ENCODE measurements around the gene PTPDC1.

Gene PTPDC1

DNA sequence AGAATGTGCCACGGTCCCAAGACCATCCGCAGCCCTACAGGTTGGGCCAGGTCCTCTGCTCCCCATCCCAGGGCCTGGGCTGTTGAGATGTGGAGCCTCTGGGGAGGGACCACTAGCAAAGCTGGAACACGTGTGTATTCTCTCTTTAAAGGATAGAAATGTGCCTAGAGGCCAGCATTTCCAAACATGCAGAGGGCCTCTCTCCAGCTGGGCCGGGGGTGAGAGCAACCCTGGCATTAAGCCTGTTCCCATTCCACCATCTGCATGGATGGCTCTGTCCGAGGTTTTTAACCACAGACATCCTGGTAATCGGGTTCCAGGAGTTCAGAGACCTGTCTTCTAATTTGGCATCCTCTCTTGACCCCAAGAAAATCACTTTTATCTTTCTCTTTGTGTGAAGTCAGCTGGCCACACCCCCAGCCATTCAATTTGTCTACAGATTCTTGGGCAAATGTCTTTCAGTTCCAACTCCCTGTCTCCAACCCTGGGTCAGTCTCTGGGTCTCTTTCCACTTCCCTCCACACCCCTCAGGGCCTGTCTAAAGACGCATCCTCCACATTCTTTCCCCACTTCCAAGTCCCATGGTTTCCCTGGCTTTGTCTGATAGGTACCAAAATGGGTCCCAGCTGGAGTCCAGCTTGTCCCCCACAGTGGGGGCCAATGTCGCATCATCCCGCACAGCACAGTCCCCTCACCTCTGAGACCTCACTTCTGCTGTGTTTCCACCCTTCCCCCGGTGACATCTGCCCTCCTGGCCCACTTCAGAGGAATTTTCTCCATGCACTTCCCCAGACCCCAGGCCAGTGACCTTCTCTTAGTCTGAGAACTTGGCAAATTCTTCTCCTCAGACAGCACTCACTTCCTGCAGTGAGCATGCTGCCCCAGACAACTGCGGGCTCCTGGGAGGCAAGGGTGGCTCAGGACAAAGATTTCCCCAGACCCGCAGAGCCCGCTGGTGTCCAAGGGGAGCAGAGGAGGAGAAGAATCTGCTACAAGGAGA, 56.8 kb downstream of the PTPDC1 start:
- DNase-seq: no peak
- TF ChIP-seq POLR2A (IDR thresholded peaks at IDR 0.05; ENCODE audit: low read length): no peak

DNA sequence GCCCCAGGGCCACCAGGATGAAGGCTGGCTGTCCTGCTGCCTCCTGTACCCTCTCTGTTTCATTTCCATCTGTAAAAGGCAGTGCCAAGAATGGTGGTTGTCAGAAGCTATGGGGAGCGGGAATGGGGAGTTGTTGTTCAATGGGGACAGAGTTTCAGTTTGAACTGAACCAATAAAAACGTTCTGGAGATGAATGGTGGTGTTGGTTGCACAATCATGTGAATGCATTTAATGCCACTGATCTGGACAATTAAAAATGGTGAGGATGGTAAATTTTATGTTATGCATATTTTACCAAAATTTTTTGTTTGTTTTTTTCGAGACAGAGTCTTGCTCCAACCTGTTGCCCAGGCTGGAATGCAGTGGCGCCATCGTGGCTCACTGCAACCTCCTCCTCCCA, 58.1 kb downstream of the PTPDC1 start:
- TF ChIP-seq GATA1 (IDR thresholded peaks at IDR 0.05; ENCODE audit: low read depth, low read length) (no peak), POLR2A (IDR thresholded peaks at IDR 0.05; ENCODE audit: low read length) (no peak)
- DNase-seq: no peak

DNA sequence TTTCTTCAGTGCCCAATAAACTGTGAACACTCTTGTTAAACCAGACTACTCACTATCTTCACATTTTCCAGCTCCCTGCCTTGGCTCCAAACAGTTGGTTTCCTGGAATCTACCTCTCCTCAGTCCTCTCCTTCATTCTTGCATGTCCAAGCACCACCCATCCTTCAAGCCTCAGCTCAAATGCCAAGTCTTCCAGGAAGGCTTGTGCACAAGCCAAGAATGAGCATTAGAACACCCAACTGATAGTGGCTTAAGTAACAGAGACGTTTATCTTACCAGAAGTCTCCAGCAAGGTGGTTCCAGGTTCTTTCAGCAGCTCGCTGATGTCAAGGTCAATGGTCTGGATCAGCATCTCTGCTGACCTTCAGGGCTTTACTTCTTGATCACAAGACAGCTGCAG, 60.1 kb downstream of the PTPDC1 start:
- TF ChIP-seq GATA1 (IDR thresholded peaks at IDR 0.05; ENCODE audit: low read depth, low read length) (no peak), POLR2A (IDR thresholded peaks at IDR 0.05; ENCODE audit: low read length) (no peak)
- no peak for DNase-seq

DNA sequence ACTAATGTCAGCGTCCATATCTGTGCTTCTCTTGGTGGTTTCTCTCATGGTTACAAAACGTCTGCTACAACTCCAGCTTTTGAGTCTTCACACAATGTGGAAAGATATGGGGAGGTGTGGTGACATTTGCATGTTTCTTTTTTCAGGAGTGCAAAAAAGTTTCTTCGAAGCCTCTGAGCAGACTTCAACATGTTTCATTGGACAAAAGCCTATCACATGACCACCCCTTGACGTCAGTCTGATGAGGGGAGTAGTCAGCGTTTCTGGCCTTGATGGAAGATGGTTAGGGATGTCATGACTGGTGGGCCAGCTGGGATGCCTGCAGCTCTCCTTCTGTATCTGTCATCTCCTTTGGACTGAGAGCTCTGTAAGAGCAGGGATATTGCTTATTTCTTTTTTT, 61.4 kb downstream of the PTPDC1 start:
- no peak for DNase-seq
- TF ChIP-seq GATA1 (IDR thresholded peaks at IDR 0.05; ENCODE audit: low read depth, low read length): no peak
- TF ChIP-seq POLR2A (IDR thresholded peaks at IDR 0.05; ENCODE audit: low read length): no peak

DNA sequence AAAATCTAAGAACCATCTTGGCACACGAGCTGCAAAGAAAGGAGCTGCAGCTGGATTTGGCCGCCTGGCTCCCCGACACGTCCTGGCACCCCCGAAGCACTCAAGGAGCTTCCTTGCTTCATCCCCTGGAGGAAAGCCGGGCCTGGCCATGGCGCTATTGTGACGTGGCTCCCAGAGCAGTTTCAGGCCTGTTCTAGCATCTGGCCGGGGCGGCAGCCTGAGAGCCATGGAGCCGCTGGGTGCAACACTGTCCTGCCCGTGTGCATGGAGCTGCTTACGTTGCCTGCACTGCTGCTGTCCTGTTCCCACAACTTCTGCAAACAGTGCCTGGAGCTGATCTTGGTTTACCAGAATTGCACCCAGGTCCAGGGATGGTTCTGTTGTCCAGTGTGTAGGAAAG, 63.5 kb downstream of the PTPDC1 start:
- TF ChIP-seq POLR2A (IDR thresholded peaks at IDR 0.05; ENCODE audit: low read length) (no peak), GATA1 (IDR thresholded peaks at IDR 0.05; ENCODE audit: low read depth, low read length) (no peak)
- DNase-seq: no peak

DNA sequence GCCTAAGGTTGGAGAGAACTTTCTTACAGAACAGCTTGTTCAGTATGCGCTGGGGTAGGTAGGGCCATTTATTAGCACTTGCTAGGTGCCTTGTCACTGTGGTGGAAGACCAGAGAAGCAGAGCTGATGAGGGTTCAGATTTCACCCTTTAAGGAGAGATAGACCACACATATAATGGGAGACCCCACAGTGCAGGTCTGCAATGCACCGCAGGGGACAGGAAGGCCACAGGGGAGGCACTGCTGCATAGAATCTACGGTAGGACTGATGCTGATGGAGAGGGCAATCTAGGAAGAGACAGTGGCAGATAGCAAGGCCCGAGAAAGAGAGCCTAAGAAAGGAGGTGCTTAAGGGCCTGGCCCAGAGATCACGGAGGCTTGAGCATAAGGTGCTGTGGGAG, 64.2 kb downstream of the PTPDC1 start:
- TF ChIP-seq GATA1 (IDR thresholded peaks at IDR 0.05; ENCODE audit: low read depth, low read length): no peak
- no peak for TF ChIP-seq POLR2A (IDR thresholded peaks at IDR 0.05; ENCODE audit: low read length)
- DNase-seq: no peak

DNA sequence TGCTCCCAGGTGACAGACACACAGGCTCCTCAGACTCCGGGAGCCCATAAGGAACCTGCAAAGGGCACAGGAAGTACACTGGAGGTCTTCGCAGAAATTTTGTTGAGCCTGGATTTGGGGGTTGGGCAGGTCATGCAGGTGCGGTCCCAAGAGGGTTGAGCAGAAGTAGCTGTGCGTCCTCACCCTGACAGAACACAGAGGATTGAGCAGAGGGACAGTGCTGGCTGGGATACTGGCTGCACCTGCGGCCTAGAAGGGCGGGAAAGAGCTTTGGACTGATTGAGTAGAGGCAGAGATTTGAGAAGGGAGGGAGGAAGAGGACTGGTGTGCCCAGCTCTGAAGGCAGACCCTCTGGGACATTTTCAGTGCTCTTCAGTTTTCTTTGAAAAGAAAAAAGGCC, 65.4 kb downstream of the PTPDC1 start:
- no peak for DNase-seq
- TF ChIP-seq GATA1 (IDR thresholded peaks at IDR 0.05; ENCODE audit: low read depth, low read length) (no peak), POLR2A (IDR thresholded peaks at IDR 0.05; ENCODE audit: low read length) (no peak)

DNA sequence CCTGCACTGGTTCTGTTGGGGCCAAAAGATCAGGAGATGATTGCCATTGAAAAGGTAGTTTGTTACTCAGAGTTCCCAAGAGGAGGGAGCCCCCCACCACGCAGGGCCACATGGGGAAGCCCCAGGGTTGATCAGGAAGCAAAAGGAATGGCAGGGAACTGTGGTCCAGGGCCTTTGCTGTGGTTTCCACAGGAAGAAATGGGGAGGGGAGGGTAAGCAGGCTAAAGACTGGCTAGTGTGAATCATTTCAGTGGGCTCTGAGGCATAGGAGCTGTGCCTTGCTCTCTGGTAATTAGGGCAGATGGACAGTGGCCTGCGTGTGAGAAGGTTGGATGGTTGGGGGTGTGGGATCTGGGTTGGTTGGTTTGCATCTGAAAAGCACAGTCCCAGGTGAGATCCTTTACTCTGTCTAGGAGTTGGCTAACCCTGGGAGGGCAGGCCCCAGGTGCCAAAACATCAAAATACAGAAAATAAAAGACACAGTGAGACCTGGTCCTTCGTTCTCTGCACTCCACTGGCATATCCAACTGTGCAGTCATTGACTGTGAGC, 66.1 kb downstream of the PTPDC1 start:
- no peak for DNase-seq
- TF ChIP-seq GATA1 (IDR thresholded peaks at IDR 0.05; ENCODE audit: low read depth, low read length): no peak
- TF ChIP-seq POLR2A (IDR thresholded peaks at IDR 0.05; ENCODE audit: low read length): no peak

DNA sequence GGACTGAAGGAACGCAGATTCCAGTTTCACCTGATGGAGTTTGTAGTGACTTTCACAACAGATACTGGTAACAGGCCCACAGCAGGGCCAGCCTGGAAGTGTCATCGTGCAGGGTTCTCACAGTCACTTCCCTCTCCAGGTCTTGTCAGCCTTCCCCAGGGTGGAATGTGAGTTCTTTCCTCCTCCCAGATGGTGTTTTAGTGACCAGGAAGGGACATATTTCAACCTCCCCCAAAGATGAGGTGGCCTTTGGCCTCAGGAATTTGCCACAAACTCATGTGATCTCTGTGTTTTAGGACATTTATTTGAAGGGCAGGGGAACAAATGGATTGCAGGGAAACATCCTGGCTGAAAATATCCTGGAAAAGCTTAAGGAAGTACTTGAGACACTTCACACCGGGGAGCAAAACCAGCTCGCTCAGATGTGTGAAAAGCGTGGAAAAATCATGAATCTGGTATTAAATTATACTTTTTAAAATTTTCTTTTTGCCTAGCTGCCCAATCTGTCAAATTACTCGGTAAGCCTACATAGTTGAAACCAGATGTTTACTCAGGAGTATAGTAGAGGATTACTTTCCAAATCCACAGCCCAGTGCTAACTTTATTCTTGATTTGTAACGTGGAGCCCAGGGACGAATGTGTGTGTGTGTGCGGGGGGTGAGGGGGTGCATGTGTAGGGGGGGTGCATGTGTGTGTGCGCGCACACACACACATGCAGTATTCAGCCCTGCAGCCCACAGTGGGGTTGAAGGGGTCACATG, 66.8 kb downstream of the PTPDC1 start:
- no peak for DNase-seq
- TF ChIP-seq POLR2A (IDR thresholded peaks at IDR 0.05; ENCODE audit: low read length) (no peak), GATA1 (IDR thresholded peaks at IDR 0.05; ENCODE audit: low read depth, low read length) (no peak)

DNA sequence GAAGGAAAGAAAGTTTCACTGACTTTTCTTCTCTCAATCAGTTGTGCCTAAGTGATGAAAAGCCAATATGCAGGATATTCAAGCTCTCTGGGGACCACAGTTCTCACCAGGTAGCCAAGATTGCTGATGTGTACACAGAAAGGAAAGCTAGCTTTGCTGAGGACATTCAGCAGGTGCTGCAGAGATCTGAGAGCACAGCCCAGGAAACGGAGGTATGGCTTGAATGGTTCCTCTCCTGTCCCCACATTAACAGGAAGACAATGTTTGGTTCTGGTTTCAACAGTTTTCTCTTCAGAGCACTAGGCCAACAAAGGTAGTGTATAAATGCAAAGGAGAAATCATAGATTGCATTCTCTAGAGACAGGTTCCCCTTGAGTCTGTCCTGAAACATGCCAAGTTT, 69.6 kb downstream of the PTPDC1 start:
- TF ChIP-seq GATA1 (IDR thresholded peaks at IDR 0.05; ENCODE audit: low read depth, low read length): no peak
- TF ChIP-seq POLR2A (IDR thresholded peaks at IDR 0.05; ENCODE audit: low read length): no peak
- no peak for DNase-seq

DNA sequence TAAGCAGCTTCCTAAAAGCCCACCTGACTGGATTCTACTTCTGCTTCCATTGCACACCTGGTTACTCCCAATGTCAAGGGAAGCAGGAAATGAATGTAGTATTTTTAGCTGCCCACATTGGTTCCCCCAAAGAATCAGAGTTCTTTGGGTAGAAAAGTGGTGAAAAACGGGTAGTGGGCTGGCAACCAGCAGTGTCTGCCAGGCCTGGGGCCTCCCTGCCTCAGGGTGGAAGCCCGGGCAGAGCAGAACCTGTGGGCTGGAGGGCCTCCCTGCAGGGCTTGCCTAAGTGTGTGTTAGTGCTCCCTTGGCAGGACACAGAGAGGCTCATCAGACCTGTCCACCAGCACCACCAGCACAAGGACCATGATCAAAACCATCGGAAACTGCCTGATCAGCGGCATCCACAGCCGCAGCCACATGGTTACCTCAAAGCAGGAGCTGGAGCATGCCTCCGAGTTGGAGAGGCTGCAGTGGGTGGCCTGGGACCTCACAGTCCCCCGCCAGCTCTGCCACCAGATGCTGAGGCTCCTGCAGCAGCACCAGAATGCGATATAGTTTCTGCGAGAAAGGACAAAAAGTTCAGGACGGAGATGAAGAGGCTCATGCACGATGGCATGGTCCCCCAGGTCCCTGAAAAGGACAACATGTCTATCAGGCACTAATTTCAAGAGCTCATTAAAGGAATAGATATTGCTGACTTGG, 72.2 kb downstream of the PTPDC1 start:
- no peak for TF ChIP-seq POLR2A (IDR thresholded peaks at IDR 0.05; ENCODE audit: low read length)
- no peak for TF ChIP-seq GATA1 (IDR thresholded peaks at IDR 0.05; ENCODE audit: low read depth, low read length)
- DNase-seq: no peak

DNA sequence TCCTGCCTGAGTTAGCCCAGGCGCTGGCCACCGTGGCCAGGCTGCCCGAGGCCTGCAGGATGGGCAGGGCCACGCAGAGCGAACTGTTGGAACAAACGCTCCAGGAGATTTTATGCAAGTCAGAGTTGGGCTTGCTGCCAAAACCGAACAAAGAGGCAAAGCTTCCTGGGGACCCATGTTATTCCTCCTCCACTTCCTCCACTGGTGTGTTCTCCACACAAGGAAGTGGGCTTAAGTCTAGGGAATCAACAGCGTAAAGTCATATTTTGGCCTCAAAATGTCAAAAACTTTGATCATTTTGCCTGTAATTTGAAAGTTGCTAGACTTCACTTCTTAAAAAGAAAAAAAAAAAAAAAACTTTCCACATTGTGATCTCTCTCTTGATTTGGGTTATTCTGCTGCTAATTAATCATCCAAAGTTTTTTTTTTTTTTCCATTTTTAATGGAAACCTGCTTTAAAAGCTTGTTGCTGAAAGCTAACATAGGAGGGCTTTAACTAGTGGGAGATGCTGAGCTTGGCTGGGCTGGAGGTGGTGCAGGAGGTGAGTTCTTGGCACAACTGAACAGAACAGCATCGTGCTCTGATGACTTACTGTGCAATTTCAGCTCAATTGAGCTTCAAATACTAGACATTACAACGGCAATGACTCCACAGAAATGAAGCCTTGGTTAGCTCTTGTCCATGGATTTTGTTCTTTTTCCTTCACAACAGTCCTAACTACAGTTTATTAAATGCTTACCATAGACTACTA, 73.0 kb downstream of the PTPDC1 start:
- DNase-seq: peak; percentile 69 to 72
- TF ChIP-seq GATA1 (IDR thresholded peaks at IDR 0.05; ENCODE audit: low read depth, low read length) (no peak), POLR2A (IDR thresholded peaks at IDR 0.05; ENCODE audit: low read length) (no peak)
